ENCODE data around the gene ZNF85. TPM values are rescaled to one million over a fixed set of nuclear protein-coding genes. Genes with fewer than 3 reads are reported as not detected.
"Not testable (repeated sequence)": the region's sequence is repeated elsewhere in the genome, so short reads cannot be mapped to it uniquely, and the experiment has no call there.

Gene ZNF85
- 10.0 TPM in 2 replicates for total RNA-seq

DNA sequence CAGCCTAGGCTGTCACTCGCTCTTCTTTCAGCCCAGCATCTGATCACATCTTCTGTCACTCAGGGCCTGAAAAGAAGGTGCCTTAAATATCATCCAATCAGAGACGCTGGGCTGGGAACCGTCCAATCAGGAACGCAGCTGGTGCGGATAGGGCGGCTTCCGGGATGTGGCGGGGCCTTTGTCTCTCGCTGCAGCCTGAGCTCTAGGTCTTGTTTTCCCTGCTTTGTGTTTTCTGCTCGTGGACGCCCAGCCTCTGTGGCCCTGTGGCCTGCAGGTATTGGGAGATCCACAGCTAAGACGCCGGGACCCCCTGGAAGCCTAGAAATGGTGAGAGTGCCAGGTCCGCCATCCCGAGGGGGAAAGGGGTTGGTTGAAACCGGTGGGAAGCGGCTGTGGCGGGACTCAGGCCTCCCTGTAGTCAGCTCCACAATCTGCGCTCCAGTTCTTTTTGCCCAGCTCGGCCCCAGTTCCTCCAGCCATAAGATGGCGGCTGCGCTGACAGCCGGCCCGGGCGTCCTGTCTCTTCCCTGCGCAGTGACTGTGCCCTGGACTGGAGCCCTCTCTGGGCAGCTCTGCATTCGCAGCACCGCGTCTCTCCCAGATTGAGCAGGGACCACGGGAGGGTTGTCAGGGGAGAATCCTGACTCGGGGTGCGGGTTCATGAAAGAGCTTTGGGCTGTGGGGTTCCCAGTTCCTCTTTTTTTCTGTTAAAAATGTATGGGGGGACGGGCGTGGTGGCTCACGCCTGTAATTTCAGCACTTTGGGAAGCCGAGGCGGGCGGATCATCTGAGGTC, at the start of gene ZNF85:
Gene ZNF85, plus strand, starts transcription at position 175 of the 795 bp plus-strand sequence. Its CDS starts 150 bp downstream, at position 325.
- peak; percentile 89 to 96 for DNase-seq (ENCODE audit: low read depth in 2 of 2)

DNA sequence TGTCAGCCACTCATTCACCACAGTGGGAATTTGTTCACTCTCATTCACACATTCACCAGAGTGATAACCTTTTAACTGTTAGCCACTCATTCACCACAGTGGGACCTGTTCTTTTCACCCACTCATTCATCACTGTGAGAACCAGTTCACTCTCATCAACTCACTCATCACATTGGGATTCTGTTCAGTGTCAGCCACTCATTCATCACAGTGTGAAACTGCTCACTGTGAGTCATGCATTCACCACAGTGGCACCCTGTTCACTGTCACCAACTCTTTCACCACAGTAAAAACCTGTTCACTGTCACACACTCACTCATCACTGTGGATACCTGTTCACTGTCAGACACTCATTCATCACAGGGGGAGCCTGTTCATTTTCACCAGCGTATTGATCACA, 43.5 kb upstream of the ZNF85 start:
- DNase-seq (ENCODE audit: low read depth in 2 of 2): no peak

DNA sequence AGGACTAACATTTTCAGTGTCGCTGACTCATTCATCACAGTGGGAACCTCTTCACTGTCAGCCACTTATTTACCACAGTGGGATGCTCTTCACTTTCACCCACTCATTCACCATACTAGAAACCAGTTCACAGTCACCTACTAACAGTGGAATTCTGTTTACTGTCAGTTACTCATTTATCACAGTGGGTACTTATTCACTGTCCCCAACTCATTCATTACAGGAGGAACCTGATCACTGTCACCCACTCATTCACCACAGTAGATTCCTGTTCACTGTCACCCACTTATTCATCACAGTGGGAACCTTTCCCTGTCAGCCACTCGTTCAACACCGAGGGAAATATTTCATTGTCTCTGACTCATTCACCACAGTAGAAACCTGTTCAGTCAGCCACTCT, 10.1 kb upstream of the ZNF85 start:
- no peak for DNase-seq (ENCODE audit: low read depth in 2 of 2)

DNA sequence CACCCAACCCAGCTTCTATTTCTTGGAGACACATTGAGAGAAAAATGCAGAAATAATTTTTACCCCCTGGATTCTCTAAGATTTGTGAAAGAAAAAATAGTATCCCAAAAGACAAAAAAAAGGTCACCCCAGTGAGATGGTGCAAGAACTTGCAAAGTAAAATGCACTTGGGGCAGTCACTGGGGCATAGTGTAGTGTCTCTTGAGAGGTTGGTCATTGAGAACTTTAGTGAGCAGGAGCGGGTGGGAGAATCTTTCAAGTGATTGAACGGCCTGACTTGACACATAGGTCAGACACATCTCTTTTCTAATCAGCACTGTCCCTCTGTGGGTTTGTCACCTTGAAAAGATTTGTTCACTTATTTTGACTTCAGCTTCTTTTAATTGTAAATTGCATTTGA, 2.4 kb downstream of the ZNF85 start:
- DNase-seq (ENCODE audit: low read depth in 2 of 2): no peak

DNA sequence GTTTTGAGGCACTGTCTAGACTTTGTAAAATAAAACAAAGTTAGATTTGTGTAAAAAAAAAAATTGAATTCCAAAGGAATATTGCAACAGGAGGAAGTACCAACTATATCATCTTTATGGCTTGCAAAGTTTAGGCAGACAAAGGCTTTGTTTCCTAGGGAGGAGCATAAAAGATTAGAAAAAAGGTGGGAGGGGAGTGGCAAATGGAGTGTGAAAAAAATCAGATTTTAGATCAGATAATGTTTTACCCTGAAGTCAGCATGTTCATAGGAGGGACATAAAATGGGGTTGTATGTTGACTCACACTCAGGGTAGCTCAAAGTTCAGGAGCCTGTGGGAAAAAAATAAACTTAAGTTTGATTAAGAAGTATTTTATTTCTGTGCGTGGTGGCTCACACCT, 3.7 kb downstream of the ZNF85 start:
- DNase-seq (ENCODE audit: low read depth in 2 of 2): no peak

DNA sequence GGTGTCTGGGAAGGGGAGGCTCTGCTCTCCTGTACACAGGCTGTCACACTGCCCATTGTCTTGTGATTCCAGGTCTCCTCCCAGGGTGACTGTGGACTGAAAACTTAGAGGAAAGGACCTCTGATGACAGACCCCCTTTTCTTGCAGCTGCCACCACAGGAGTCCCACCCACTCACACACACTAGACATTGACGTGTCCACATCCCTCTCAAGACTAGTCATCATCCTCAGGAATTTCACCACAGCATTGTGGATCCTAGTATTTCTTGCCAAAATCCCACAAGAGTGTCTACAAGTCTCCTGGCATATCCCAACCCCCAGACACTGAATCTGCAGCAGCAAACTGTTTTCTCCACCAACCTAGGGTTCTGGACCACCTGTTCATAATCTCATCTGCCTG, 5.3 kb downstream of the ZNF85 start:
- no peak for DNase-seq (ENCODE audit: low read depth in 2 of 2)

DNA sequence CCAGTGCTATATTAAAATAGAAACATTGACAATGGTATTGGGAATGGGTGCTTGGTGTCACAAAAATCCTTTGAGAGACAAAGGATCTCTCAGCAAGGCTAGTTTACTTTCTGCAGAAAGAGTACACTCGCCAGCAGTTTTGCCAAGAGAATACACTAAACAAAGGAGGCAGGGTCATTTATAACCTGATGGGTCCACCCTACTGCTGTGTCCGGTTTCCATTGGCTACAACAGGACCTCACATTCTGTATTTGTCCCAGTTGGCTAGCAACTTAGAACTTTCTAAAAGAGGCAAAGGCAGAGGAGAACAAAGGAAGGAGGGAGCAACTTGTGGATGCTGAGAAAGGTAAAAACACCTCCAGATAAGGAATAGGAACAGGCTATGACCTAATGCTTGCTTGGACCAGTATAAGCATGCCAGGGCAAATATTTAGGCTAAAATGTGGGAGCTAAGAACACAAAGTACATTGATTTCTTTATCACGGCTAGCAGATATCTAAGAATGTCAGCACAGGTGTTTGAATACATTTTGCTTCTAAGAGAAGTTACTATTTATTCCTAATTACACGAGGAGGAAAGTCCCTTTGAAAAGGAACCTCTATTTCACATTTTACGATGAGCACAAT, 13.4 kb downstream of the ZNF85 start:
- DNase-seq (ENCODE audit: low read depth in 2 of 2): not testable (repeated sequence)

DNA sequence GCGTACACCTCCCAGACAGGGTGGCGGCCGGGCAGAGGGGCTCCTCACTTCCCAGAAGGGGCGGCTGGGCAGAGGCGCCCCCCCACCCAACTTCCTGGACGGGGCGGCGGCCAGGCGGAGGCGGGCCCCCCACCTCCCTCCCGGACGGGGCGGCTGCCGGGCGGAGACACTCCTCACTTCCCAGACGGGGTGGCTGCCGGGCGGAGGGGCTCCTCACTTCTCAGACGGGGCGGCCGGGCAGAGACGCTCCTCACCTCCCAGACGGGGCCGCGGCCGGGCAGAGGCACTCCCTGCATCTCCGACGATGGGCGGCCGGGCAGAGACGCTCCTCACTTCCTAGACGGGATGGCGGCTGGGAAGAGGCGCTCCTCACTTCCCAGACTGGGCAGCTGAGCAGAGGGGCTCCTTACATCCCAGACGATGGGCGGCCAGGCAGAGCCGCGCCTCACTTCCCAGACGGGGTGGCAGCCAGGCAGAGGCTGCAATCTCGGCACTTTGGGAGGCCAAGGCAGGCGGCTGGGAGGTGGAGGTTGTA, 29.6 kb downstream of the ZNF85 start:
- DNase-seq (ENCODE audit: low read depth in 2 of 2): not testable (repeated sequence)

DNA sequence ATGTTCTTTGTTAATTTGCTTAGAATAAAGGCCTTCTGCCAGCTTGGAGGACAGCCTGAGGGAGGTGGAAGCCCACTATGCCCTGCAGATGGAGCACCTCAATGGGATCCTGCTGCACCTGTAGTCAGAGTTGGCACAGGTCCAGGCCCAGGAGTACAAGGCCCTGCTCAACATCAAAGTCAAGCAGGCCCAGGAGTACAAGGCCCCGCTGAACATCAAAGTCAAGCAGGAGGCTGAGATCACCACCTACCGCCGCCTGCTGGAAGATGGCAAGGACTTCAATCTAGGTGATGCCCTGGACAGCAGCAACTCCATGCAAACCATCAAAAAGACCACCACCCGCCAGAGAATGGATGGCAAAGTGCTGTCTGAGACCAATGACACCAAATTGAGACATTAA, 41.7 kb downstream of the ZNF85 start:
- no peak for DNase-seq (ENCODE audit: low read depth in 2 of 2)

DNA sequence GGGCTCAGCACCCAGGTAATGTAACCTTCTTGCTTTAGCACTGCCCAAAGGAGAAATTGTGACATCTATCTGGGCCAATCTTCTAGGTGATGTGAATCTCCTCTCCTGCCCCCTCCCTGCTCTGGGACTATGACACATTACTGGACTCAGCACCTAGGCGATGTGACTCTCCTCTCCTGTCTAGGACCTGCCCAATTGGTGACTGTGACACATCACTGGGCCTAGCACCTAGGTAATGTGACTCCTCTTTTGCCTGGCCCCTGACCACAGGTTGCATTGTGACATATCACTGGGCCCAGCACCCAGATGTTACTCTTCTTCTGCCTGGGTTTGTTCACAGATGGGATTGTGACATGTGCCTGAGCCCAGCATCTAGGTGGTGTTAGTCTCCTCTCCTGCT, 45.0 kb downstream of the ZNF85 start:
- DNase-seq (ENCODE audit: low read depth in 2 of 2): no peak

DNA sequence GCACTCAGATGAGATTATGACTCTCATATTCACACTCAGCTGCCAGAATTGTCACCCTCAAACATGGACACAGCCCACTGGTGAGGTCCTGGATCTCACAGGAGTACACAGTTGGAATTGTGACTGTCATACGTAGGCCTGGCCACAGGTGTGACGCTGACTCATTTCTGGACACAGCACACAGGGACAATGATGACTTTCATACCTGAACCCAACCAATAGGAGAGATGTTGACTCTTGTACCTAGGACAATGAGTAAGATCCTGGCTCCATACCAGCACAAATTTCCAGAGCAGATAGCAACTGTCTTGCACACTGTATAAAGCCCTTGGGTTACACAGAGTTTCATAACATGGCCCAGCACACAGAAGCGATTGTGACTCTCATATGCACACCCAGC, 46.4 kb downstream of the ZNF85 start:
- no peak for DNase-seq (ENCODE audit: low read depth in 2 of 2)

- DNase-seq (ENCODE audit: low read depth in 2 of 2): no peak
Measured at GRCh38 chr19:20969898-20970297, 46.8 kb downstream of the ZNF85 start.

- not testable (repeated sequence) for DNase-seq (ENCODE audit: low read depth in 2 of 2)
Measured at GRCh38 chr19:20992788-20993187, 69.7 kb downstream of the ZNF85 start.

DNA sequence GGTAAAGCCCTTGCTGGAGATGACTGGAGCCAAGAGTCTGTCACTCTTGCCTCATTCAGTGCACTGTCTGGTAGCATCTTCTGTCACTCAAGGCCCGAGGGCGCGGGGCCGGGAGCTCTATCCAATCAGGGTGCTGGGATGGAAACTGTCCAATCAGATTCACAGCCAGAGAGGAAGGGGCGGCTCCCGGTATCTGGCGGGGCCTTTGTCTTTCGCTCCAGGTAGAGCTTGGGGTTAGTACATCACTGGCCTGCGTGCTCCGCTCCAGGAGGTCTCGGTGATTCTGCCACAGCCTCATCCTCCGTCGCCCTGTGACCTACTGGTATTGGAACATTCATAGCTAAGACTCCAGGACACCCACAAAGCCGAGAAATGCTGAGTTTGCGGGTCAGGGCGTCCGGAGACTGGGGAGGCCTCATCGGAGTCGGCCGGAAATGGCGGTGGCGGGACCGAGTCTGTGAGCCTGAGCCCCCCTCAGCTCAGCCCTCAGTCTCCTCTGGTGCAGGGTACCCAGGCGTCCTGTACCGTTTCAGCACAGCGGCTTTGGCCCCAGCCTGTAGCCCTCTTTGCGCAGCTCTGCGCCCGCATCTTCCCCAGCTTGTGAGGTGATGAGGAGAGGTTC, 76.8 kb downstream of the ZNF85 start:
- peak; percentile 55 to 71 for DNase-seq (ENCODE audit: low read depth in 2 of 2)

Other genes with a start within 250 kb of the ZNF85 start
- gene ZNF66, start 146.9 kb upstream of the ZNF85 start, total RNA-seq: 2.2 and 3.7 TPM in 2 replicates
- 3.9 and 4.7 TPM in 2 replicates for gene ZNF430, start 97.4 kb downstream of the ZNF85 start, total RNA-seq
- gene ZNF714, start 159.0 kb downstream of the ZNF85 start, total RNA-seq: 3.7 and 7.1 TPM in 2 replicates
- 2.8 and 4.3 TPM in 2 replicates for gene ZNF431, start 218.8 kb downstream of the ZNF85 start, total RNA-seq